Stimulated activated CD8-positive, alpha-beta memory T cell treated with anti-CD3 and anti-CD28 coated beads, Interleukin-15, amount 100 ng/mL, for 1 hour (primary cell): Measurements from ENCODE around the gene EPB42.

Experiments used
- DNase-seq: peaks from one replicate; pipeline ENCODE4 v3.0.0-alpha.2; 2020; ENCODE audit warnings: low read depth

Gene EPB42

DNA sequence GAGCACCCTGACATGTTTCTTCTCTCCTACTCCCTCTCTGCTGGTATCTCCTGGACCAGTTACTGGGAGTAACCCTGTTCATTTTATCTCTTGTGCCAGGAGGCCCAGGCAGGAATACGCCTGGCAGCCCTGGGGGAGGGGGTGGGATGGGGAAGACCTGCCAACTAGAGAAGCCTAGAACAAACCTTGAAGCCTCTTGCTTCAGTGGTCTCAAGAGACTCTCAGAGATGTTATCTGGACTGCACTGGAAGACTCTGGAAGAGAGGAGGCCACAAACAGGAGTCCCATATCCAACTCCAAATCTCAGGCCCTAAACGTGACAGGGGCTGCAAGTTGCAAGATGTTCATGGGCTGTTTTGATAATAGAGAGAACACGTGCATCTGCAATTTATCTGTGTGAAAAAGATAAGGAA lies at the start of gene EPB42:
Gene EPB42, minus strand, starts transcription at position 28 of the 413 bp plus-strand sequence. CDS start 193 bp downstream, outside the sequence.
- no peak for DNase-seq

DNA sequence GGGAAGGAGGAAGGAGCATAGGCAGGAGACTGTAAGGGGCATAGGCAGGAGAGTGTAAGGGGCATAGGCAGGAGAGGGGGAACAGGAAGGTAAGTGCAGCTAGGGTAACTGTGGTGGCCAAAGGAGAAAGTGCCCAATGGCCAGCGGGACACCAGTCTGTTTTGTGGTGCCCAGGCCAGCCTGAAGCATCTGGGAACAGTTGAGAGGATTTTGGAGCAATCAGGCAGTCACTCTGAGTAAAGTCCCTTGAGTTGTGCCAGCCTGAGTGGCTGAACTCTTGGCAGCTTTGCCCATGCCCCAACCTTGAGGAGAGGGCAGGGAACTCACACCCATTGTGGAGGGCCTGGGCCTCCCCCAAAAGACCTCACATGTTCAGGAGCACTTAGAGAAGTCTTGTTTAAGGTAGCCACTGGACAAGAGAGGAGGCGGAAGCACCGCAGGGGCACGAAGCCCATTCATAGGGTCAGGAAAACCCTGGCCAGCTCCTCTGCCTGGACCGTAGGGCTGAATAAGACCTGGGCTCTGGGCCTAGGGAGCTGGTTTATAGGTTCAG lies 49.4 kb upstream of the EPB42 start:
- DNase-seq, result no peak

DNA sequence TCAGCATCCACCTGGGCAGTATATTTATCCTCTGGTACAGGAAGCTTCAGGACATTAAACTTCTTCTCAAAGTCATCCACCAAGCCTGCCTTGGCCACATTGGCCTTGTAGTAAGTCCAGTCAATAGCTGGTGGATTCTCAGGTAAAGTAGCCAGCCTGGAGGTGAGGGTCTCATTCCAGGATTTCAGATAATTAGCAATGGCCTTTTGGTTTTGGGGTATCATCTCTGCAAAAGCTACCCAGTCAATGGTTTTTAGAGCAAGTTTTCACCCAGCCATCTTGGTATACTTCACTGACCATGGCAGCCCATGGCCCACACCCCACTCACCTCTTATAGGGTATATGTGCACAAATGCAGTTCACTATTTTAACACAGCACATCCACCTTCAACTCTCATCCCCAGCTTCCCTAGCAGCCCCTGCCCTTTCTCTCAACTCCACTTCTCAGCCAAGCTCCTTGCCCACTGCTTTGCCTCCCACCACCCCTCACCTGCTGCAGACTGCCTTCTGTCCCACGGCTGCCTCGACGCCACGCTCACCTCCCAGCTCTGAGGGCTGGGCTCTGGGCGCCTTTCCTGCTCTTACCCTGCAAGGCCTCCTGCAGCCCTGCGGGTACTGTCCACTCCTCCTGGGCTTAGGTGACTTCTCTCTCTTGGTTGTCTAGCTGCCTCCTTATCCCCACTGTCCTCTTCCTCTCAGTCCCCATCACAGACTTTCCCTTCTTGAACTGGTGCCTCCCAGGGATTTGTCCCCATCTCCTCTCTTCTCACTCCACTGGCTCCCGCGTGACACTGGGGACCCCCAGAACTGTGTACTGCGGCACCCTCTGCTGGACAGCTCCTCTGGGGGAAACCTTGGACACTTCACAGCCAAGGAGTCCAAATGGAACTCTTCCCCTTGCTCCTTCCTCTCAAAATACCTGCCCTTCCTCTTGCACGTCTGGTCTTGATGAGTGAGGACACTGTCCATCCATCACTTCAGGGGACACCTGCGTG lies 47.6 kb upstream of the EPB42 start:
- DNase-seq, result no peak

DNA sequence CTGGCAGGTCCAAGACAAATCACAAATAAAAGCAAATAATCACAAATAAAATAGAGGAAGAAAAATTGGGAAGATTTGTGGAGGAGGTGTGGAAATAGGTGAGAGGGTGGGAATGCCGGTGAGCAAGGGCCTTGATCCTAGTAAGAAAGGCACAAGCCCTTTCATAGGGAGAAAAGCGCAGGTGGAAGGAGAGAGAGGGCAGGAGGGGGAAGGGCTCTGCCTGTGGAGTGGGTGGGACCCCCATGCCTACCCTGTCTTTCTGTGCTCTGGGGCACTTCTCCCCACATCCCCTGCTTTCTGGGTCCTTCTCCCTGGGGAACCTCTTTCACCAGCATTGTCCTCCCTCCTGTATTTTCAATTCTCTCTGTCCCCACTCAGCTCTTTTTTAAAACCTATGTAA lies 46.6 kb upstream of the EPB42 start:
- no peak for DNase-seq

DNA sequence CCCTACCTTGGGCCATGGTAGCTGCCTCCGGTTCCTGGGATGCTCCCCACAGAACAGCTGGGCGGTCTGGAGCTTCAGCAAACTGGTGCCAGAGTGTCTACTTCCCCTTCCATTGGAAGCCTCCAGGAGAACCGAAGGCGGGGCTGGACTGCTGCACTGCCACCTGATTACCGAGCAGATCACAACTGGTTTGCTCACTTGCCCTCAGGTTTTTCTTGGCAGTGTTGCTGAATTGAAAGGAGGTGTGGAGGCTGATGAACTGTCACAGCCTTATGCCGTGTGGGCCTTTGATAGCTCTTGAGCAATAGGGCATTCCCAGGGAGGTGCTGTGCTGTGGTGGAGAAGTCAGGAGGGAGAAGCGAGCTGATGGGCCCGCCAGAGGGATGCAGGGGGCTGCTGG lies 46.0 kb upstream of the EPB42 start, which contains the start of gene TGM5:
Gene TGM5, minus strand, starts transcription at position 95 of the 400 bp plus-strand sequence. Its CDS starts 79 bp downstream, at position 16.
- no peak for DNase-seq

DNA sequence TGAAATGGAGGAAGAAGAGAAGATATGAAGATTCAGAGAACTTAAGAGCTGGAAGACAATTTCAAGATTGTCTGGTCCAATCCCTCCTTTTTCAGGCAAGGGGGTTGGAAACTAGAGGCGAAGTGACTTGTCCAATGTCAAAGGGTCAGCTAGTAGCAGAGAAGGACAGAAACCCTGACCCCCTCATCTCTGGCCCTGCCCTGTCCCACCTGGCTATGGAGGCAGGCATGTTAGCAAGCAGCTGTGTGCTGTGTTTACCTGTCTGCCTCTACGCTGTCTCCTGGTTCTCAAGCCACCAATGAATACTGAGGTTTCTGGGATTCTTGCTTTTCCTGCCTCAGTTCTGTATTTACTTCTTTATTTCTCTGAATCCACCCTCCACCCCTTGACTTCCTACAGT lies 45.6 kb upstream of the EPB42 start:
- DNase-seq, result no peak

DNA sequence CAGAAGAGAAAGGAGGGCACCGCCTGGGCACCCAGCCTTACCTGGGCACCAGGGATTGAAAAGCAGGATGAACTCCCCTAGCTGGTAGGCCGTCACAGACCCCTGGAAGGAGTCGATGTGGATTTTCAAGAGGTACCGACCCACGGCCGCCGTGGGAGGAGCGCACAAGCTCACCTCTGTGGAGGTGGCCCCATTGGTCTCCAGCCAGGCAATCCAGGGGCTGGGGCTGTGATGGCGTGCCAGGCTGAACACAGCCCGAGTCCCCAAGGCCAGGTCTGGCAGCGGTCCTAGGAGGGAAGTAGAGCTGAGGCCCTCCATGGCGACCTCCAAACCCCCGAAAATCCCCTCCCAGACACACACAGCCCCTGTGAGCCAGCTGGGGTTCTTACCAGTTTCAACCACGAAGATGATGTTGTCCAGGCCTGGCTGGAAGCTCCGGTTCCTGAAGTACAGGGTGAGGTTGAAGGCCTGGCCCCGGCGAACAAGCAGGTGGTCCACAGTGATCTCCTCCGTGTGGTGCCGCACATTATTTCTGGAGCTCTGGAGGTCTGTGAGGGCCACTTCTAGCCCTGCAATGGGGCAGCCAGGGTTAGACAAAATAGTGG lies 39.3 kb upstream of the EPB42 start:
- no peak for DNase-seq

DNA sequence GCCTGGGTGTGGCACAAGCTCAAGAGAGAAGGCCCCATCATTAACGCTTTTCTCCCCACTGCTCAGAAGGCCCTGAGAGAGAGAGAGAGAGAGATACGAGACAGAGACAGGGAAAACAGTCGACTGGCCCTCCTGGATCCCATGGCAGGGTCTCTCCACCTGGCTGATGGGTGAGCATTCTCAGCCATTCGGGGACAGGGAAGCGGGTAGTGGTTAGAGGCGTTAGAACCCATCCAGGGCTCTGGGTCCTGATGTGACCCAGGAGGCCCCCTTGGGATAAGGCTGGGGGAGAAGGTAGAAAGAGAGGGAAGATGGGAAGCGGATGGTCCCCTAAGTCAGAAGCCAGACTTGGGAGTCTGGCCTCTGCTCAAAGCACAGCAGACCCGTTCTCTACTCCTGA lies 38.0 kb upstream of the EPB42 start:
- no peak for DNase-seq

DNA sequence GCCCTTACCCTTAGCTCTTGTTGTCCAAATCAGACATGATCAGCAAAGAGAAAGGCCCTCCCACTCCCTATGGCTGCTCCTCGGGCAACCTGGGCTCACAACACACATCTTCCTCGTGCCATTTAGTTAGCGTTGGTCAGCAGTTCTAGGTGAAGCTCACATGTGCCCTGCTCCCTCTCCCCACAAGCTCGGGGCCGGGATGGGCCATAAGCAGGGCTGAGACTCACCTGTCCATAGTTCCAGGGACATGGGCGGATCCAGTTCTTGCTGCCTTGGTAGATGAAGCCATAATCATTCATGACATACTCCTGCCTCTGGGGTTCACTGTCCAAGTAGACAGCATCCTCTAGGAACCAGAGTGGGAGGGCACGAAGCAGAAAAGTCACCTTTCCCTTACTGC lies 35.5 kb upstream of the EPB42 start:
- no peak for DNase-seq

DNA sequence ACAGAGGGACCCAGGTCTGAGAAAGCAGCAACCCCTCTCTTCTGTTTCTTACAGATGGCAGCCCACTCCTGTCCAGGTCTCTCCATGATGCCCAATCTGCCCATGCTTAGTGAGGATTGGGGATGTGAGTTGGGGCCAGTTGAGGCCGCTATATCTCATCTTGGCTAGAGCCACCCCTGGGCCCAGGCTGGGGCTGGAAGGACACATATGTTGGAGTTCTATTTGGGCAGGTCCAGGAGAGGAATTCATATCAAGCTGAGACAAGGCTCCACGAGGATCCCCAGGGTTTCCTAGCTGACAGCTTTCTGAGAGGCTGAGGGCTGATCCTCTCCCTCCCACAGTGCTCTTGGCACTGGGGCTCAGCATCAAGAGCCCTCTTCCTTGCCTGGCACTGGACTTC lies 34.6 kb upstream of the EPB42 start:
- no peak for DNase-seq

DNA sequence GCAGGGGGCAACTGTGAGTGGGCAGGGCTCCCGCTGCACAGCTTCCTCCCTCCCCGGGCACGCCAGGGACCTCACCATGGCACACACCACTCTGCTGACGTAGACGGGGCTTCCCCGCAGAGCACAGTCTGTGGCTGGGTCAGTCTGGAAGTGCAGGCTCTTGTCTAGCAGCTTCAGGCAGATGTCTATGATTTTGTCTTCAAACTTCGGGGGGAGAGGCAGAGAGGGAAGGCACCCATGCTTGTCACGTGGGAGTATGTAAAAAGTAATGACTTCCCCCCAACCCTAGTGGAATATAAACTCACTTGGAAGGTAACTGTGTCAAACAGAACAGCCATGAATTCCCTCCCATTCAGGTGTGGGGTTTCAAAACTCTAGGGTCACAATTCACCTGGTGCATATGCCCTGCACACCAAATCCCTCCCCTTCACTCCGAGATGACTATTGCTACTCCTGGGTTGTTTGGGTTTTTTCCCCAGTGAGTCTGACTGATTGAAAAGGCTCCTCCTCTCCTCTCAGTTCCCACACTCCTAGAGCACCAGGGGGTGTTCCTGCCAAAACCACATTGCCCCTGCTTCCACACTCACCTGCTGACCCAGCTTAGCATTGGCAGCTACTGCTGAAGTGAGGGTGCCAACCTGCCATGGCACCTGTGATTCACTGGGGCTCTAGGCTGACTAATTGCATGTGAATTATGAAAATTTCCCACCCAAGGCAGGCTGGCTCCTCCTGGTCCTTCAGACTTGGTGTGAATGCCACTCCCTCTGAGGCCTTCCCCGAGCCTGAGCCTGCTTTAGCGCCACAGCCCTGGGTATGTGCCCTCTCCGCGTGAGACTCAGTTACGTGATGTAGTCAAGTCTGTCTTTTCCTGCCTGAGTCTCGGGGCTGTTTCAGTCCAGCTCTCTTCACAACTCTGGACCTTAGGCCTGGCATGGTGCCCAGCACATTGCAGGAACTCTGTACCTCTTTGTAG lies 32.9 kb upstream of the EPB42 start:
- DNase-seq, result no peak

DNA sequence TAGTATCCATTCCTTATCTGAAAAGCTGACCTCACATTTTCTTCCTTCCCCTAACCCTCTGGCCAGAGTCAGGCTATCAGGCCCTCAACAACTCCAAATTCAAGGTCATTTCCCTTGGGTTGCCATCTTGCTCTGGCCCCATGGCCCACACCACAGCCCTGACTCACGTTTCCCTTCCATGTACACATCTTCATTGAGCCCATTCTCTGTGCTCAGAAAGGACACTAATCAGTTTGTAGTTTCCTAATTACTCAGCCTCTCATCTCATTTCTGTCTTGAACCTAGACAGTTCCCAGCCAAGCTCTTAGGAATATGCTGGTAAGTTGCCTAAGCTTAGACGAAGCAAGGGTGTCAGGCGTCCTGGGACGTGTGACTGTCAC lies 31.0 kb upstream of the EPB42 start:
- DNase-seq, result no peak

DNA sequence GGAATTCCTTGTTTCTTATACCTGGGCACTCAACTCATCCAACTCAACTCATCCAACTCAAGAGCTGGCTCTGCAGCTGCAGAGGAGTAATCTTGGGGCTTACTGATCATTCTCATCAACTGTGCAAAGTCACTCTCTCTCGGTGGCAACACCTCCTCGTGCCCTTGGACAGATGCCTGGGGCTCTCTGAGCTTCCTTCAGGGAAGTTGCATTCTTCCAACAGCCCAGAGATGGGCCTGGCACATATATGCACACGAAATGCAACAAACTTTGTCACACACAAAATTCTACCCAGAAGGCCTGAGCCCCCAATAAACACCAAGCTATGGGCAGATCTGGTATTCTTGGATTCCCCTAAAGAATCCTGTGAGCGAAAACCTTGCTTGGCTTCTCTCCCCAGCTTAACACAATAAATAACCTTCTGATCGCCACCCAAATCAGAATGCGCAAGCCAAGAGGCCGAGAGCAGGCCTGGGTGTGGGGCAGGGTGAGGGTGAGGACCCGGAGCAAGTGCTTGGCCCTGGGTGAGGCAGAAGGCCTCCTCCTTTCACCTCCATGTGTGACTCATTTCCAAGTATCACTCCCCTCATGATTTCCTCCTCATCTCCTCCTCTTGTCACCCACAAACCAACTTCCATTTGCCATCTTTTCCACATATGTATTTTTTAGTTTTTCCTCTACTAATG lies 30.5 kb upstream of the EPB42 start:
- DNase-seq, result no peak

DNA sequence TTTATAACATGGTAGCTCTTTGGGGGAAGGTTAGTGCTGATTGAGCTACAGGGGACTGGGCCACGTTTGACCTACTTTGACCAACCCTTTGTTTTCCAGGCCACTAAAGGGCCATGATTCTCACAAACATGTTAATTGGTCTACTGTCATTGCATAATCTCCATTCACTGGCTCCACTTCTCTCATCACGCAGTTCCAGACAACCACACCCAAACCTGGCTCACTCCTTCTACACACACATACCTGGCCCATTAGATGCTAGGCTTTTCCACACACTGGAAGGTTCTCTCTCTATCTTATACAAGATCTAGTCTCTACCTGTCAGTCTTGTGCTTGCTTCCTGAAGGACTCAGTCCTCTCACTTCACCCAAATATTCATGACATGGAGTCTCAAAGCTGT lies 30.0 kb upstream of the EPB42 start:
- no peak for DNase-seq

DNA sequence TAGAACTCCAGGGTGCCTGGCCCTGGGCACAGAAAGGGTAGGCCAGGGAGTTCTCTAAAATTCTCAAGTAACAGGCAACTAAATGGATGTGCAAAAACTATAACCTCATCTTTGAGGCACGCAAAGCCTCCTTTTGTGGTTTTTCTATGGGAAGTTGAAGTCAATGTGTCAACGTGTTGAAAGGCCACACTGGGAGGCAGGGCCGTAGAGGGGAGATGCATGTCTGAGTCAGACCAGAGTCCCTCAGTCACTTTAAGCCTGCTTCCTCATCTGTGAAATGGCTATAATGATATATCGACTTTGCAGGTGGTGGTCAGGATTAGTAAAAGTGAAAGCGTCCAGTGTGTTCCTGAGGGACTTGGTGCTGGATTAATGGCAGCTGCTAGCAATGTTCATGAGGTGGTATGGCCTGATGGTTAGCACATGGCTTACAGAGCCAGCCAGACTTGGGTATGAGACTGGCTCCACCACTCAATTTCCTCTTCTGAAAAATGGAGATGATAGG lies 28.9 kb upstream of the EPB42 start:
- DNase-seq, result no peak

DNA sequence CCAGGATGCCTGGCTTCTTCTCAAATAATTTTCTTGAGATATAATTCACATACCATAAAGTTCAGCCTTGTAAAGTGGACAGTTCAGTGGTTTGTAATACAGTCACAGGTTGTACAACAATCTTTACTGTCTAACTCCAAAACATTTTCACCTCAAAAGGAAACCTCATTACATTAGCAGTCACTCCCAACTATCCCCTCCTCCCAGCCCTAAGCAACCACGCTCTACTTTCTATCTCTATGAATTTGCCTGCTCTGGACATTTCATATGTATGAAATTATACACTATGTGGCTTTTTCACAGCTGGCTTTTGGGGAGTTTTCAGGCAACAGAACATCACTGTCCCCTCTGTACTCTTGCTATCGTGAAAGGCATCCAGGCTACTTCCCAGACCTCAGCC lies 28.4 kb upstream of the EPB42 start:
- no peak for DNase-seq

DNA sequence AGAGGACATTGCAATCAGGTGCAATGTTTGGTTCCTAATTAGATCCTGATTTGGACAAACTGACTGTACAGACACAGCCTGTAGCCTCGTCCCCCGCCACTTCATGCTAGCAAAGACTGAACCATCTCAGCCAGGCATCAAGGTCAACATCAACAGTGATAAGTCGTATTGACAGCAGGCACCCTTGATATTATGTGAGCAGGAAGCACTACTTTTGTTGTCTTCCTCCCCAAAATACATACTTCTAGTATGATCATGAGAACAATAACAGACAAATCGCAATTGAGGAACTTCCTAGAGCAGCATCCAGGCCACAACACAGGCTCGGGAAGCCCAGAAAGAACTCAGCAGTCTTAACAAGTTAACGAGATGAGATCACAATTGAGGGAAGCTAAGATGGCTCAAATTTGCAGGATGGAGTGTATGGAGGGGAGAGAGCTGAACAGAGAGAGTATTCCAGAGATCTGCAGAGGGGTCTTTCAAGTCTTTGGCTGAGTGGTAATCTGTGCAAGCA lies 25.5 kb upstream of the EPB42 start:
- DNase-seq, result no peak

DNA sequence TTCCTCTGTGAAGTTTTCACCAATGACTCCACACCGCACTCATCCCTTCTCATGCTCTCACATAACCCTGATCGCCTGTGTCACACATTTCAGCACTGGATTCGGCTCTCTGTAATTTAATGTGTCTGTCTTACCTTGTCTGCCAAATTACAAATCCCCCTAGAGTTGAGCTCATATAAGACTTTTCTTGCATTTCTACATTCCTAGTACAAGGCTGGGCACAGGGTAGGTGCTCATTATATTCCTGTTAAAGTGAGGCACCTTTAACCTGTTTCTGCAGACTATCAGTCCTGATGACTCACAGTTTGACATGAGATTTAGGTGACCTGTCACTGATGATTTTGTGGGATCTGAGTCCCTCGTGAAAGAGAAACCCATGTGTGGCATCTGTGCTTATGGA lies 23.3 kb upstream of the EPB42 start:
- DNase-seq, result no peak

DNA sequence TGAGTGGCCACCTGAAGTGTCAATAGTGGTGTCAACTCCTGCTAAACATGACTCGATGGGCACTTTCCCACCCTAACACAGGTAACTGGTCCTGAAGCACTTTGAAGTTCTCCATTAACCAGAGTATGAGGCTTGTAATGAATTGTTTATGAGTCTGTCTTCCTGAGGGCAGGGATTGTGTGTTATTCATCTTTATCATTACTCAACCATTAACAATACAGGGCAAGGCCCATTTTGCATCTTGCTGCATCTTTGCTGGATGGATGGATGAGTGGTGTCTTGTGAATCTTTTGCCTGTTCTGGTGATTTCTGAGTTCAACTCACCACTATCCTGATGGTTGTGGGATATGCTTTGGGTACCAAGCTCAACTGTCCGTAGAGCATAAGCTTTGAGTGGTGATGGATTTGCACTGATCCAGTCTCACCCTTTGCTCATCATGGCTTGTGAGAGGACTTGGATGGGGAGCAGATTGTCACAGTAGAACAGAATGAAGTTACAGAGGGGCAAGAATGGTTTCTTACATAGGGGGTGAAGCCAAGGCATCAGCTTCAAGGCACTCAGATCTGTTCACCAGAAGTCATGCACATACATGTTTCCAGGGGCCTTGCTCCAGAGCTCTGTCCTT lies 22.3 kb upstream of the EPB42 start:
- DNase-seq, result no peak

DNA sequence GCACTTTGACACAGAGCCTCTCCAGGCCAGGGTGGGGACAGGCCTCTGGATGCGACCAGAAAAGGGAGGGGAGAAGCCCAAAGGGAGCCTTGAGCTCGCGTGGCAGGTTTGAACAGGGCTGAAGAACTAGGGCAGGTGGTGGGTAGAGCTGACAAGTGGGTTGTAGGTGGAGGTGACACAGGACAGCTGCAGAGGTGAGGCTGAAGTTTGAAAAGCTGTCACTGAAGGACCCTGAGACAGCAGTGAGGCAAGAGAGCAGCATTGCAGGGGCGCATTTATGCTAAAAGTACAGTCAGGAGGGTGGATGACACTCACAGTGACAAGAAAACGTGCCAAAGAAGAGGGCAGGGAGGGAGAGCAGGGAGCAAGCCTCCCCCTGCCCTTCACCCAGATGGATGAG lies 21.8 kb upstream of the EPB42 start:
- no peak for DNase-seq
